G401.6 (cell line): Measurements from ENCODE around the gene SACM1L.
"Not testable (repeated sequence)": the region's sequence is repeated elsewhere in the genome, so short reads cannot be mapped to it uniquely, and the experiment has no call there.

Experiments used
- FAIRE-seq: peaks from 2 replicates; lab custom pipeline; 2012; peaks lifted over from hg19 to GRCh38; lab: Jason Lieb, UNC

Gene SACM1L

GRCh38 chr3:45666757-45667431 is 22.3 kb upstream of the SACM1L start:
- no peak for FAIRE-seq

DNA sequence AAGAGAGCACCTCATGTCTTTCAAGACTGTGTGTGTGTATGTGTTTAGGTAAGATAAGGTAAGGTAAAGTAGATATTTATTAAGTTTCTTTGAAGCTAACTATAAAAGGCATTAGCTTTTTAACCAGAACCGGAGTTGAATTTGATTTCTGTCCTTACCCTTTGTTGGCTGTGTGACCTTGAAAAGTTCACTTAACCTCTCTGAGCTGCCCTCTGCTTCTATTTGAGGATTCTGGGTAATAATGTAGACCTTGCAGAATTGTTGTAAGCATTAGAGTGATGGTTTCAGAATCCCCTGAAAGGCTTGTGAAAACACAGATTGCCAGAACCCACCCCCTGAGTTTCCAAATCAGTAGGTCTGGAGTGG is 21.6 kb upstream of the SACM1L start:
- no peak for FAIRE-seq

DNA sequence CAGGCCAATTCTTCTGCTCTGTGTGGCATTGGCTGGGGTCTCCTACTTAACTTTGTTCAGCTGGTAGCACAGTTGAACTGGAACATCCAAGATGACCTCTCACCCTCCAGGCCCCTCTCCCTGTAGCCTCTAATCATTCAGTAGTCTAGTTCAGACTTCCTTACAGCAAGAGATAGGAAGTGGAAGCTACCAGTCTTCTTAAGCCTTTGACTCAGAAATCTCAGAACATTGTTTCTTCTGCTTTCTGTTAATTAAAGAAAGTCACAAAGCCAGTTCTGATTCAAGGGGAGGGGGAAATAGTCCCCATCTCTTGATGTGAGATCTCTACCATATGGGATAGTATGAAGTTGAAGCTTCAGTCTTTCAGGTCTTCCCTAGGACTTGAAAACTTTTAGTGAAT is 18.8 kb upstream of the SACM1L start:
- no peak for FAIRE-seq

GRCh38 chr3:45670991-45671390 is 18.2 kb upstream of the SACM1L start:
- no peak for FAIRE-seq

DNA sequence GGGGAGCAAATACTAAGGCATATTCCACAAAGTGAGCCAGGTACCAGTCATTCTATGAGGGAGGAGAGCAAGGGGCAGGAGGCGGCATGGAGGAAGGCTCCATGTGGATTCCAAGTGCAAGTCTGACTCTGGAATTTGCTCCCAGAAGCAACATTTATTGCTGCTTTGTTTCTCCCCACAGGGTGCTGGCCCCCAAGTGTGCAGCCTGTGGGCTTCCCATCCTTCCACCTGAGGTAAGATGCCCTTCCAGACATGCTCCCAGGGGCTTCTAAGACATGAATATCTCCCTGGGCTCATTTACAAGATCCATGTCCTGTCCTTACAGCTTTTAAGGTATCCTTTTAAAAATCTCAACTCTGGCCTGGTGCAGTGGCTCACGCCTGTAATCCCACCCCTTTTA is 15.9 kb upstream of the SACM1L start:
- no peak for FAIRE-seq

DNA sequence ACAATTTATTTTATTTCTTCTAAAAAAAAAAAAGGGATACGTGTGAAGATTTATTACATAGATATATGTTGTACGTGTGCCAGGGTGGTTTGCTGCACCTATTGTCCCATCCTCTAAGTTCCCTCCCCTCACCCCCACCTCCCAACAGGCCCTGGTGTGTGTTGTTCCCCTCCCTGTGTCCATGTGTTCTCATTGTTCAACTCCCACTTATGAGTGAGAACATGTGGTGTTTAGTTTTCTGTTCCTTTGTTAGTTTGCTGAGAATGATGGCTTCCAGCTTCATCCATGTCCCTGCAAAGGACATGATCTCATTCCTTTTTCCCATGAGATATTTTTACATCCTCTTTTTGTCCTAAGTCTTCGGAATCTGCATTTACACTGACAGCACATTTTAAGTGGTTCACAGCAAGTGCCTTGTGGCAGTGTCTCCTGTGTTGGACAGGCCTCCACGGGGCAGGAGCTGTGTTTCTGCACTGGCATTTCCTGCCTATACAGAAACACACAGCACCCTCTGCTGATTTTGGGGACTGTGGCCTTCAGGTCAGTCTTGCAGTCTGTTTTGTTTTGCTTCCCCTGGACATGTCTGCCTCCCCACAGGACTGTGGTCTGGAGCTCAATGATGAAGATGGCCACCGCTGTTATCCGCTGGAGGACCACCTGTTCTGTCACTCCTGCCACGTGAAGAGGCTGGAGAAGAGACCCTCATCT is 12.7 kb upstream of the SACM1L start:
- FAIRE-seq: no peak

DNA sequence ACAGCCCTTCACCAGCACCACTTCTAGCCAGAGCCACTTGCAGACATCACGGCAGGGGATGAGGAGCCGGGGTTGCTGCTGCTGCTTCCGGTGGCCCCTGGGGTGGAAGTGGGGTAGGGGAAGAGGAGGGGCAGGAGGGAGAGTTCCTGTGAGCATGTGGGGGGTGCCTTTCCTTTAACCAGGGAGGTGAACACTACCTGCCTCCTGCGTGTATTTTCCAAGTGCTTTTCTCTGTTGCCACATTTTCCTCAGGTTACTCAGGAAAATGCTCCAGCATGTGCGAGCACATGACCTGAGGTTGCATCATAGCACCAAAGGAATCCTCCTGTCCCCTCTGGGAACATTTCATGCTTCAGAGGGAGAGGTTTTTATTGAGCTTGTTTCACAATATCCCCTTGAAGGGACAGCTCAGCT is 12.2 kb upstream of the SACM1L start:
- FAIRE-seq: no peak

DNA sequence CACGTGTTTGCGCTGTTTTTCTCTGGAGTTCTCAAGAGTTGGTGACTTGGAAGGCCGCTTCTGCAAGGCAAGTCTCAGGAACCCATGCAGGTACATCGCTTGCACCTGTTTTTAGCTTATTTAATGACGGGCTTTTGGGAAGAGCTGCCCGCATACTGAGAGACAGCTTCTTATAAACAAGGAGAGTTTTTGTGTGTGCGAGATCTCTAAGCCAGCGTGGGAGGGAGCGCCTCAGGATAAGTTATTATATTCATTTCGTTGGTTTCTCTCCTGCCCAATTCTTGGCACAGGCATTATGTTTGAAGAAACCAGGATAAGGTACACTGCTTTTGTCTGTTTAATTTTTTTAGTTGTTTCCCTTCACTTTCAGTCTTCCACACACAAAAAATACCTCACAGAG is 11.4 kb upstream of the SACM1L start:
- no peak for FAIRE-seq

GRCh38 chr3:45679805-45680204 is 9.4 kb upstream of the SACM1L start:
- FAIRE-seq: no peak

- no peak for FAIRE-seq
Observed at GRCh38 chr3:45681221-45681620, 8.0 kb upstream of the SACM1L start.

DNA sequence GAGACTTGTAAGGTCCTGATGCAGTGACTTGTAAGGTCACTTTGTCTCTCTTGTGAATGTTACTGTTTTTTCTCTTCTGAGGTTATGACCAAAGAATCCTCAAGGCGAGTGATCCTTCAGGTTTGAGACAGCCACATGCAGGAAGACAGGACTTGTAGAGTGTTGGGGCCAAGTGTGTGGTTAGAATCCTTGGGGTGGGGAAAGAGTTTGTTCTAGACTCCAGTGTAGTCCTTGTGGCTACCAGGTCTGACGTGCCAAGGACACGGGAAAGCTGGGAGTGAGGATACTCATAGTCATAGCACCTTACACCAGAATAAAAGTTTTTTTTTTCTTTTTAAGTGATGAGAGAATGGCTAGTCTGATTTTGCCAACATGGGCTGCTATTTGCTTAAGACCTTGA is 7.3 kb upstream of the SACM1L start:
- FAIRE-seq: no peak

DNA sequence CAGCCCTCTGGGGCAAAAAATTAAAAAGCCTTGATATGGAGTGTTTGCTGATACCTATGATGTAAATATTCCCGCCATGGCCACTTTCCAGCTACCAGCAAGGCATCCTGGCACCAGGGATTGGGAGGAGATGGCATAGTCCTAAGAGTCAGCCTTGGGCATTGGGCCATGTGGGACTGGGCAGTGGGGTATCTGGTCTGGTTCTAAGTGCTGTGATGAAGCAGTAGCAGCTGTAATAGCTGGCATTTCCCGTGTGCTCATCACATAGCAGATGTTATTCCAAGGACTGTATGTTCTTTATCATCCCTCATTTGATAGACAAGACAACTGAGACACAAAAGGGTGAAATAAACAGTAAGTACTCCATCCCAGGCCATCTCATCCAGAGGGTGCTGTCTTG is 6.9 kb upstream of the SACM1L start:
- FAIRE-seq: no peak

- FAIRE-seq: no peak
Observed at GRCh38 chr3:45682786-45683185, 6.4 kb upstream of the SACM1L start.

DNA sequence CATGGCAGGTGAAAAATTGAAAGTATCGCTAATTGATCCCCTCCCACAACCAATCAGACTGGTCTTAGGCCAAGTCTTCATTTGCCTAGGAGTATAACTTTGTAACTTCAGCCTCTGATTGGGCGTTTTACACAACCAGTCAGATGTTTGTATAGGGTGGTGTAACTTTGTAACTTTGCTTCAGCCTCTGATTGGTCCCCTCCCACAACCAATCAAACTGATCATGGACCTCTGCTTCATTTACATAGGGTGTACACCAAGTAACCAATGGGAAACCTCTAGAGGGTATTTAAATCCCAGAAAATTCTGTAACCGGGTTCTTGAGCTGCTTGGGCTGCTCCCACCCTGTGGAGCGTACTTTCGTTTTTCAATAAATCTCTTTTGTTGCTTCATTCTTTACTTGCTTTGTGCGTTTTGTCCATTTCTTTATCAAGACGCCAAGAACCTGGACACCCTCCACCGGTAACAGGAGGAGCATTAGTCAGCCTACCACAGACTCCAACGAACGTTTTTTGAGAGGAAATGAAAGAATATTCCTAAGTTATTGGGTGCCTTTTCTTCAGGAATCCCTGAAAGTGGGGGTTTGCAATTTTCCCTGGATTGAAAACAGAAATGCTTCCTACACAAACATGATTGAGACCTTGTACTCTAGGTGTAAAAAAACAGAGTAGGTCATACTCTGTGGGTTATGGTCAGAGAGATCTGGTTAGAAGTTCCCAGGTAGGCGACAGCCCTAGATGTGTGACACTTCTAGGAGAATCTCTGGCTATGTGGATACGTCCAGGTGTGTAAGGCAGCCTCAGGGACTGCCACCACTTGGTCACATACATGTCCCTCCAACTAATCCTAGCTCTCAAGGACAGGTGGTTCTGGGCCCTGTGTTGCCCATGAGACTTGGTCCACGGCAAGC is 5.5 kb upstream of the SACM1L start:
- FAIRE-seq: no peak

- no peak for FAIRE-seq
Observed at GRCh38 chr3:45684327-45684892, 4.8 kb upstream of the SACM1L start.

GRCh38 chr3:45685722-45686121 is 3.5 kb upstream of the SACM1L start:
- not testable (repeated sequence) for FAIRE-seq

GRCh38 chr3:45686850-45687249 is 2.3 kb upstream of the SACM1L start:
- no peak for FAIRE-seq

GRCh38 chr3:45687828-45688193 is 1.4 kb upstream of the SACM1L start:
- FAIRE-seq: no peak

DNA sequence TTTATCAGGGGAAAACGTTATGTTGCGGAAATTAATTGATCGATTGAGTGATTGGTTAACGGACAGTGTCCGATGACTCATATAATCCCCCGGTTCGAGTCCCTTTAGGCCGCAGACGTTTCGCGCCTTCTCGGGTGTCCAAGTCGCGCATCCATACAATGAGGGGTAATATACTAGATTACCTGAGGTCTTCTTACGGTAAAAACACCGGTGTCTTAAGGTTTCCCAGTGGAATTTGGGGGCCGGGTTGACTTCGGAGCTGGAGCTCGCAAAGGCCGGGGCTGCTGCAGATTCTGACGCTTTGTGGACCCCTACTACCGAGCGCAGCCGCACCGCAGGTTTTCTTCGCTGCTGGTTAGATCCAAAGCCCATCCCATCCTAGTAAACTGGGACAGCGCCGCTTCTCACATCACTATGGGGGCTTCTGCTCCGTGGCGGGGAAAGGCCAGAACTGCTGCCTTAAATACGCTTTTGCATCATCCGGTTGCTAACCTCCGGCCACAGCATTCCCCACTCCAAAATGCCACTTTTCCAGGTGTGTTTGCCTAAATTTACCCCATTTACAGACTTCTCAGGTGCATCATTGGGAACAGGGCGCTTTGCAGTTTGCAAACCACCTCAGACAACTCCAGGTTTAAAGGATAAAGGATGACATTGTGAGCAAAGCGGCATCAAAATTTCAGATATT is 858 bp upstream of the SACM1L start:
- no peak for FAIRE-seq

- no peak for FAIRE-seq
Observed at GRCh38 chr3:45689787-45690145, 570 bp downstream of the SACM1L start.

DNA sequence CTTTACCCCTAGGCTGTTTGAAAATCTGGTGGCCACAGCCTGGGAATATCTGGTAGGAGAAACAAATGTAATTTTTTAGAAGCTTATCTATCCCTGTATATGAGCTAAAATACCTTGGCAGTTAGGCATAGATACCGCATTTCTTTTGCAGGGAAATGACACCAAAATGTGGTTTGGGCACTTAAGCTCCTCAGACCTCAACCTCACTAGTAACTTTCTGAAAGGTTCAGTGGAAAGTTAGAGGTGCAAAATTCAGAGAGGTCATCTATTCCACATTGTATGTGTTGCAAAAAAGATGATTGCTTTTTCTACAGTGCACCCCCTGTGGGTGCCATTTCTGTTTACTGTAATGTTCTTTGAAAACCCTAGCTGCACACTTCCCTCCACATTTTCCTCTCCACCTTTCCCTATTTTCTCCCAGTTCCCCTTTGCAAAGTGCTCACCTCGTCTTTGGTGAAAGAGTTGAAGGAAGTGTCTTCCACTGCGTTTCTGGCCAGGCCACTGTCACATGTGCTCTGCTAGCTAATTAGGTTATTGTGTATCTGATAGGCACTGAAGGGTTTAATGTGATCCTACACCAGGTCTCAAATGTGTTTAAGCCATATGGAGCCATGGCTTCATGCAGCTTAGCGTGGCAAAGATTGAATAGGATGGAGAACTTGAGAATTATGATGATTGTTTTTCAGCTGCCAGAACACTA is 1.3 kb downstream of the SACM1L start:
- no peak for FAIRE-seq

GRCh38 chr3:45691842-45692241 is 2.6 kb downstream of the SACM1L start:
- FAIRE-seq: no peak
